OCI-LY7 (cell line): ENCODE measurements around the gene GALNT14. TPM values are rescaled to one million over a fixed set of nuclear protein-coding genes. Genes with fewer than 3 reads are reported as not detected.

Experiments
- BruUV-seq: library from RNA; stranded (reverse); fragments of 400-500 nt; replicated peaks from 2 replicates; lab custom pipeline; 2021; lab: Mats Ljungman, UMichigan
- CTCF ChIA-PET: fragments of 300-600 bp; sonication (Branson Sonifier 250); formaldehyde crosslinking; loops from one replicate; lab custom pipeline; 2022; ENCODE audit warnings: antibody characterized with exemption; ENCODE audit not compliant: unreplicated experiment; lab: Charles Lee
- POLR2A ChIA-PET: fragments of 300-600 bp; sonication (Branson Sonifier 250); formaldehyde crosslinking; loops from one replicate; lab custom pipeline; 2022; ENCODE audit warnings: antibody characterized with exemption; lab: Charles Lee
- DNase-seq: peaks from one replicate; pipeline ENCODE4 v3.0.0-alpha.2; 2015; ENCODE audit warnings: low spot score
- H2AFZ ChIP-seq: fragments of 200-600 bp; sonication (generic), shearing (Covaris generic); 2 replicates; pipeline ENCODE4 v1.6.1; 2014; ENCODE audit warnings: mild to moderate bottlenecking, antibody characterized with exemption, low read length, moderate library complexity
- H3K27ac ChIP-seq: fragments of 200-600 bp; sonication (generic); 2 replicates; pipeline ENCODE4 v1.5.1; 2014; ENCODE audit warnings: mixed run types, low read depth, mild to moderate bottlenecking, moderate library complexity, low read length, inconsistent platforms; ENCODE audit not compliant: poor library complexity, severe bottlenecking
- H3K36me3 ChIP-seq: fragments of 200-600 bp; sonication (generic); 2 replicates; pipeline ENCODE4 v1.6.1; 2014; ENCODE audit warnings: mild to moderate bottlenecking, antibody characterized with exemption, low read length, moderate library complexity, mixed read lengths; ENCODE audit not compliant: insufficient read depth
- H3K4me1 ChIP-seq: fragments of 200-600 bp; sonication (generic); 2 replicates; pipeline ENCODE4 v1.5.1; 2014; ENCODE audit warnings: mild to moderate bottlenecking, low read length; ENCODE audit not compliant: insufficient read depth, poor library complexity, severe bottlenecking
- H3K4me2 ChIP-seq: fragments of 200-600 bp; sonication (generic); 2 replicates; pipeline ENCODE4 v1.6.1; 2014; ENCODE audit warnings: mild to moderate bottlenecking, low read length
- H3K4me3 ChIP-seq: fragments of 200-600 bp; sonication (generic); 2 replicates; pipeline ENCODE4 v1.5.1; 2014; ENCODE audit warnings: mild to moderate bottlenecking, low read depth, low read length; ENCODE audit not compliant: poor library complexity, severe bottlenecking
- H3K79me2 ChIP-seq: fragments of 200-600 bp; sonication (generic); 2 replicates; pipeline ENCODE4 v1.6.1; 2016; ENCODE audit warnings: low read depth, mild to moderate bottlenecking, low read length, moderate library complexity, mixed read lengths; ENCODE audit not compliant: insufficient read depth
- H3K9me2 ChIP-seq: fragments of 200-600 bp; sonication (generic); 2 replicates; pipeline ENCODE4 v1.6.1; 2016; ENCODE audit warnings: mild to moderate bottlenecking, low read length, mixed read lengths; ENCODE audit not compliant: insufficient read depth
- H3K9me3 ChIP-seq: fragments of 200-600 bp; sonication (generic); 2 replicates; pipeline ENCODE4 v1.6.1; 2014; ENCODE audit warnings: mild to moderate bottlenecking, mixed run types, low read length, mixed read lengths
- H4K20me1 ChIP-seq: fragments of 200-600 bp; sonication (generic); 2 replicates; pipeline ENCODE4 v1.6.1; 2014; ENCODE audit warnings: mild to moderate bottlenecking, antibody characterized with exemption, low read length, moderate library complexity, mixed read lengths; ENCODE audit not compliant: insufficient read depth
- EZH2phosphoT487 ChIP-seq: fragments of 200-600 bp; sonication (generic); IDR thresholded peaks from 2 replicates; pipeline ENCODE4 v1.6.1; 2018; ENCODE audit warnings: low read depth, borderline replicate concordance, mild to moderate bottlenecking, mixed run types, antibody characterized with exemption, low read length, moderate library complexity, mixed read lengths
- intact Hi-C: fragments of 100-400 bp; cut with micrococcal nuclease; formaldehyde crosslinking; loops from one replicate; pipeline ENCODE4 v1.10.0; 2022; ENCODE audit not compliant: unreplicated experiment
- total RNA-seq, 2 experiments: library from RNA; depleted of rRNA in 1 of 2; stranded (reverse); fragments of >200 nt in 1 of 2; shearing (Covaris generic) in 1 of 2; gene quantifications; 2 replicates each; pipeline ENCODE4 v1.2.3, GENCODE V29; 2014 to 2022
- TF ChIP-seq, protein P1 (sequence below): fragments of 200-600 bp; sonication (generic); conservative IDR thresholded peaks from 2 replicates; pipeline ENCODE4 v1.5.1; 2014; ENCODE audit warnings: mild to moderate bottlenecking, antibody characterized with exemption, low read length, moderate library complexity, mixed read lengths

Gene GALNT14
- total RNA-seq, 2 experiments from 2014 or later, result 14.8 to 25.6 TPM

DNA sequence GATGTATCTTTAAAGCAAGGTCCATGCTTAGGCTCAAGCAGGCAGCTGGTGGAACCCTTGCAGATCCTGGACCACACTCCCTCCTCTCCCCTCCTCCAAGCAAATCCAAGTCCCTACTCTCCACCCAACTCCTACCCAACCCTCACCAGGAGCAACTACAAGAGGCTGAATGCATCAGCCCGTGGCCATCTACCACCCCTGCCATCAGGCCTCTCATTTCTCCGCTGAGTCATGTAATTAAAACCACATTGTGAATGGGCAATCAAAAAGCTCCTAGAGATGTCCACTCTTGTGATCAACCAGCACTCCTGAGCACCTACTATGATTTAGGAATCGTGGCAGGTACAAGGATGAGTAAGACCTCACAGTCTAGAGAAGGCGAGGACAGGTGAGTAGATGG lies 188.8 kb downstream of the GALNT14 start:
- Histone ChIP-seq H3K4me2 (no peak overlapping the region), H4K20me1 (no peaks in the 10 kb centered on the region), H3K9me2 (no peaks in the 10 kb centered on the region), H3K36me3 (peaks cover 16% of the 10 kb centered on the region), H3K9me3 (no peaks in the 10 kb centered on the region), H2AFZ (no peak overlapping the region), H3K4me1 (no peaks in the 10 kb centered on the region), H3K4me3 (no peak overlapping the region), H3K79me2 (no peaks in the 10 kb centered on the region), H3K27ac (no peak overlapping the region)
- intact Hi-C loops, result no loop called here
- TF ChIP-seq EZH2phosphoT487, result no peak
- TF ChIP-seq, protein P1, sequence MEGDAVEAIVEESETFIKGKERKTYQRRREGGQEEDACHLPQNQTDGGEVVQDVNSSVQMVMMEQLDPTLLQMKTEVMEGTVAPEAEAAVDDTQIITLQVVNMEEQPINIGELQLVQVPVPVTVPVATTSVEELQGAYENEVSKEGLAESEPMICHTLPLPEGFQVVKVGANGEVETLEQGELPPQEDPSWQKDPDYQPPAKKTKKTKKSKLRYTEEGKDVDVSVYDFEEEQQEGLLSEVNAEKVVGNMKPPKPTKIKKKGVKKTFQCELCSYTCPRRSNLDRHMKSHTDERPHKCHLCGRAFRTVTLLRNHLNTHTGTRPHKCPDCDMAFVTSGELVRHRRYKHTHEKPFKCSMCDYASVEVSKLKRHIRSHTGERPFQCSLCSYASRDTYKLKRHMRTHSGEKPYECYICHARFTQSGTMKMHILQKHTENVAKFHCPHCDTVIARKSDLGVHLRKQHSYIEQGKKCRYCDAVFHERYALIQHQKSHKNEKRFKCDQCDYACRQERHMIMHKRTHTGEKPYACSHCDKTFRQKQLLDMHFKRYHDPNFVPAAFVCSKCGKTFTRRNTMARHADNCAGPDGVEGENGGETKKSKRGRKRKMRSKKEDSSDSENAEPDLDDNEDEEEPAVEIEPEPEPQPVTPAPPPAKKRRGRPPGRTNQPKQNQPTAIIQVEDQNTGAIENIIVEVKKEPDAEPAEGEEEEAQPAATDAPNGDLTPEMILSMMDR, result no peak
- no TSS peak for BruUV-seq
- DNase-seq, result no peak
- CTCF ChIA-PET, result no interaction called here
- POLR2A ChIA-PET, result interaction anchor here (1.6 kb wide), 1 partner anchor 13 kb away, joined by 3 read pairs; no protein-coding TSS in a partner anchor

GRCh38 chr2:30948857-30949256 lies 189.4 kb downstream of the GALNT14 start:
- CTCF ChIA-PET, result no interaction called here
- no peaks in the 10 kb centered on the region for H3K9me3 ChIP-seq
- intact Hi-C loops, result no loop called here
- H3K4me3 ChIP-seq, result no peak overlapping the region
- no peak for TF ChIP-seq EZH2phosphoT487
- TF ChIP-seq, protein P1, result no peak
- POLR2A ChIA-PET, result interaction anchor here (1.6 kb wide), 1 partner anchor 12 kb away, joined by 3 read pairs; no protein-coding TSS in a partner anchor
- DNase-seq, result no peak
- BruUV-seq, result no TSS peak
- no peaks in the 10 kb centered on the region for H4K20me1 ChIP-seq
- H3K79me2 ChIP-seq, result no peaks in the 10 kb centered on the region
- H3K4me2 ChIP-seq, result no peak overlapping the region
- peaks cover 16% of the 10 kb centered on the region for H3K36me3 ChIP-seq
- no peaks in the 10 kb centered on the region for H3K4me1 ChIP-seq
- H3K9me2 ChIP-seq, result no peaks in the 10 kb centered on the region
- H3K27ac ChIP-seq, result no peak overlapping the region
- no peak overlapping the region for H2AFZ ChIP-seq

DNA sequence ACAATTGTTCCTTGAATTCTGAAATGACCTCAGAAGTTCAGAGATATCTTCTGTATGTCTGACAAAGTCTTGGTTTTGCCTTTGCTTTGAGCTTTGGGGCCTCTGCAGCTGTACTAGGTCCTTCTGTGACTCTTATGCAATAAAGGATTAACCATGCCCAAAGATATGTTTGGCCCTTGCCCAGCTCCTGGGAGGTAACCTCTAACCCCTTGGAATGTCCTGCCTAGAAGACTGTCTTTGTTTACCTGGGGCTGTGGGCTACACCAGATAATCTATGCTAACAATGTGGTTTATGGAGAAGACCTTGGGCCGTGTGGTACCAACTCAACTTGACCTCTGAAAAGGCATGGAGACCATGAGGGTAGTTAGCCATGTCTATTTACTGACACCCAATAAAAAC lies 190.1 kb downstream of the GALNT14 start:
- POLR2A ChIA-PET, result interaction anchor here (0.6 to 1.6 kb wide), 2 partner anchors 11 to 1118 kb away, joined by 3 read pairs; no protein-coding TSS in a partner anchor
- H3K79me2 ChIP-seq, result no peaks in the 10 kb centered on the region
- TF ChIP-seq EZH2phosphoT487, result no peak
- TF ChIP-seq, protein P1, result no peak
- CTCF ChIA-PET, result no interaction called here
- intact Hi-C loops, result no loop called here
- no peaks in the 10 kb centered on the region for H3K9me2 ChIP-seq
- no peak for DNase-seq
- BruUV-seq, result no TSS peak
- H3K36me3 ChIP-seq, result peaks cover 16% of the 10 kb centered on the region
- H3K9me3 ChIP-seq, result no peaks in the 10 kb centered on the region
- no peak overlapping the region for H3K27ac ChIP-seq
- no peak overlapping the region for H3K4me2 ChIP-seq
- no peak overlapping the region for H3K4me3 ChIP-seq
- no peak overlapping the region for H2AFZ ChIP-seq
- H3K4me1 ChIP-seq, result no peaks in the 10 kb centered on the region
- H4K20me1 ChIP-seq, result no peaks in the 10 kb centered on the region
